BLaER1 (cell line): ENCODE results near the gene KCMF1.

Experiments
- H3K27ac ChIP-seq: shearing (Covaris generic); formaldehyde crosslinking; 2 replicates; pipeline ENCODE4 v1.8.1; 2022
- H3K27me3 ChIP-seq: shearing (Covaris generic); formaldehyde crosslinking; 2 replicates; pipeline ENCODE4 v1.8.1; 2022
- H3K36me3 ChIP-seq: shearing (Covaris generic); formaldehyde crosslinking; 2 replicates; pipeline ENCODE4 v1.8.1; 2022
- H3K4me1 ChIP-seq: shearing (Covaris generic); formaldehyde crosslinking; 2 replicates; pipeline ENCODE4 v1.8.1; 2022
- H3K4me2 ChIP-seq: shearing (Covaris generic); formaldehyde crosslinking; 2 replicates; pipeline ENCODE4 v1.8.1; 2022
- H3K4me3 ChIP-seq: shearing (Covaris generic); formaldehyde crosslinking; 2 replicates; pipeline ENCODE4 v1.8.1; 2022
- H3K9ac ChIP-seq: shearing (Covaris generic); formaldehyde crosslinking; 2 replicates; pipeline ENCODE4 v1.8.1; 2022
- H3K9me3 ChIP-seq: shearing (Covaris generic); formaldehyde crosslinking; 2 replicates; pipeline ENCODE4 v1.8.1; 2022
- H4K20me1 ChIP-seq: shearing (Covaris generic); formaldehyde crosslinking; 2 replicates; pipeline ENCODE4 v1.8.1; 2022
- Cebpa-rat ChIP-seq: shearing (Covaris generic); IDR thresholded peaks from 2 replicates; pipeline ENCODE4 v1.8.1; 2022

KCMF1 gene

GRCh38 chr2:85049236-85049635 lies 78.3 kb downstream of the KCMF1 start:
- Histone ChIP-seq H3K4me3 (no peak overlapping the region), H3K9me3 (no peaks in the 10 kb centered on the region), H3K9ac (no peak overlapping the region), H4K20me1 (no peaks in the 10 kb centered on the region; the same call in 1 of the 2 replicates), H3K27ac (no peak overlapping the region), H3K4me1 (0 out of 2 replicates have a peak, but pooled peaks cover 7% of the 10 kb centered on the region), H3K27me3 (no peaks in the 10 kb centered on the region), H3K36me3 (peaks cover 92% of the 10 kb centered on the region), H3K4me2 (no peak overlapping the region)
- TF ChIP-seq Cebpa-rat = no peak

- no peak overlapping the region for H3K4me2 ChIP-seq
- no peak for TF ChIP-seq Cebpa-rat
These were observed 82.8 kb downstream of the KCMF1 start for GRCh38 chr2:85053802-85054201.

GRCh38 chr2:85057226-85057962 lies 86.4 kb downstream of the KCMF1 start:
- Histone ChIP-seq H3K4me1 (peaks cover 37% of the 10 kb centered on the region), H3K27me3 (no peaks in the 10 kb centered on the region), H3K36me3 (peaks cover 25% of the 10 kb centered on the region), H3K9me3 (no peaks in the 10 kb centered on the region), H3K27ac (no peak overlapping the region), H3K4me2 (peak overlapping the region; percentile 23), H3K4me3 (no peak overlapping the region), H3K9ac (no peak overlapping the region), H4K20me1 (no peaks in the 10 kb centered on the region; the same call in 1 of the 2 replicates)
- TF ChIP-seq Cebpa-rat = no peak

More at GRCh38 chr2:85053802-85054201, 82.8 kb downstream of the KCMF1 start:
- H3K27ac ChIP-seq = no peak overlapping the region
- no peaks in the 10 kb centered on the region for H3K9me3 ChIP-seq
- H3K27me3 ChIP-seq = no peaks in the 10 kb centered on the region
- no peak overlapping the region for H3K9ac ChIP-seq
- H4K20me1 ChIP-seq = no peaks in the 10 kb centered on the region; the same call in 1 of the 2 replicates
- peaks cover 37% of the 10 kb centered on the region for H3K4me1 ChIP-seq
- H3K36me3 ChIP-seq = peaks cover 58% of the 10 kb centered on the region
- no peak overlapping the region for H3K4me3 ChIP-seq

- no peak for TF ChIP-seq Cebpa-rat
- no peak overlapping the region for H3K4me3 ChIP-seq
- no peak overlapping the region for H3K4me2 ChIP-seq
- no peaks in the 10 kb centered on the region for H3K27me3 ChIP-seq
- H3K9ac ChIP-seq = no peak overlapping the region
- no peaks in the 10 kb centered on the region for H3K9me3 ChIP-seq
- no peaks in the 10 kb centered on the region for H3K36me3 ChIP-seq
- no peak overlapping the region for H3K27ac ChIP-seq
- peaks cover 8% of the 10 kb centered on the region for H3K4me1 ChIP-seq
- no peaks in the 10 kb centered on the region for H4K20me1 ChIP-seq
These were observed 90.9 kb downstream of the KCMF1 start for GRCh38 chr2:85061896-85062295.

GRCh38 chr2:85062565-85062964 lies 91.6 kb downstream of the KCMF1 start:
- Histone ChIP-seq H3K4me3 (no peak overlapping the region), H3K9ac (no peak overlapping the region), H3K4me2 (no peak overlapping the region), H3K9me3 (no peaks in the 10 kb centered on the region), H3K4me1 (peaks cover 1% of the 10 kb centered on the region; the same call in 1 of the 2 replicates), H3K27ac (no peak overlapping the region), H4K20me1 (no peaks in the 10 kb centered on the region), H3K36me3 (no peaks in the 10 kb centered on the region), H3K27me3 (no peaks in the 10 kb centered on the region)
- TF ChIP-seq Cebpa-rat = no peak

GRCh38 chr2:85063981-85064599 lies 93.1 kb downstream of the KCMF1 start:
- H3K4me2 ChIP-seq = no peak overlapping the region
- H3K9me3 ChIP-seq = no peaks in the 10 kb centered on the region
- no peak overlapping the region for H3K9ac ChIP-seq
- no peaks in the 10 kb centered on the region for H3K4me1 ChIP-seq
- no peak overlapping the region for H3K4me3 ChIP-seq
- H4K20me1 ChIP-seq = no peaks in the 10 kb centered on the region
- no peak for TF ChIP-seq Cebpa-rat
- H3K27ac ChIP-seq = no peak overlapping the region
- H3K27me3 ChIP-seq = no peaks in the 10 kb centered on the region
- no peaks in the 10 kb centered on the region for H3K36me3 ChIP-seq

- H3K27ac ChIP-seq = no peak overlapping the region
- TF ChIP-seq Cebpa-rat = no peak
- H3K4me1 ChIP-seq = no peaks in the 10 kb centered on the region
- H3K36me3 ChIP-seq = no peaks in the 10 kb centered on the region
- H3K27me3 ChIP-seq = no peaks in the 10 kb centered on the region
- H4K20me1 ChIP-seq = no peaks in the 10 kb centered on the region
- no peak overlapping the region for H3K4me3 ChIP-seq
- no peak overlapping the region for H3K4me2 ChIP-seq
- no peak overlapping the region for H3K9ac ChIP-seq
- H3K9me3 ChIP-seq = no peaks in the 10 kb centered on the region
These were observed 94.1 kb downstream of the KCMF1 start for GRCh38 chr2:85064927-85065577.

- 0 out of 2 replicates have a peak overlapping the region, but pooled peaks have one; percentile 68 for H3K4me2 ChIP-seq
- H3K9ac ChIP-seq = no peak overlapping the region
- H3K4me3 ChIP-seq = no peak overlapping the region
- no peak for TF ChIP-seq Cebpa-rat
- H3K27me3 ChIP-seq = no peaks in the 10 kb centered on the region
- no peak overlapping the region for H3K27ac ChIP-seq
- H4K20me1 ChIP-seq = no peaks in the 10 kb centered on the region
- no peaks in the 10 kb centered on the region for H3K9me3 ChIP-seq
- H3K36me3 ChIP-seq = no peaks in the 10 kb centered on the region
- no peaks in the 10 kb centered on the region for H3K4me1 ChIP-seq
These were observed 95.2 kb downstream of the KCMF1 start for GRCh38 chr2:85066006-85066740.

GRCh38 chr2:85066874-85067351 lies 96.0 kb downstream of the KCMF1 start:
- no peaks in the 10 kb centered on the region for H3K4me1 ChIP-seq
- no peaks in the 10 kb centered on the region for H3K36me3 ChIP-seq
- H3K27ac ChIP-seq = no peak overlapping the region
- H3K27me3 ChIP-seq = no peaks in the 10 kb centered on the region
- H3K9ac ChIP-seq = no peak overlapping the region
- no peak overlapping the region for H3K4me3 ChIP-seq
- H4K20me1 ChIP-seq = no peaks in the 10 kb centered on the region
- peak overlapping the region; percentile 68 for H3K4me2 ChIP-seq
- TF ChIP-seq Cebpa-rat = no peak
- no peaks in the 10 kb centered on the region for H3K9me3 ChIP-seq
